ENCODE data around the gene PCDH9. TPM values are rescaled to one million over a fixed set of nuclear protein-coding genes. Genes with fewer than 3 reads are reported as not detected.

PCDH9 gene
- total RNA-seq = under 1 TPM; 0.20 to 0.23 TPM

- Mint-ChIP-seq H3K4me1 (peaks cover 11% of the 10 kb centered on the region), H3K4me3 (no peak within 1 kb of the TSS), H3K27ac (peak within 1 kb of the TSS; percentile 57), H3K27me3 (peaks cover 24% of the 10 kb centered on the region), H3K9me3 (no peaks in the 10 kb centered on the region), H3K36me3 (no peaks in the 10 kb centered on the region)
- DNase-seq = no peak
Observed at GRCh38 chr13:67229481-67230403, at the start of gene PCDH9. Gene PCDH9, minus strand, starts transcription at chr13:67230336. Its CDS starts 1,896 bp downstream, at chr13:67228440.

- Mint-ChIP-seq H3K9me3 (no peaks in the 10 kb centered on the region), H3K27me3 (no peaks in the 10 kb centered on the region), H3K4me1 (no peaks in the 10 kb centered on the region), H3K27ac (no peak overlapping the region), H3K36me3 (no peaks in the 10 kb centered on the region), H3K4me3 (no peak overlapping the region)
- DNase-seq = no peak
Observed at GRCh38 chr13:67278235-67278634, 48.1 kb upstream of the PCDH9 start.

GRCh38 chr13:67277581-67277980 is 47.4 kb upstream of the PCDH9 start:
- H3K36me3 Mint-ChIP-seq = no peaks in the 10 kb centered on the region
- no peaks in the 10 kb centered on the region for H3K4me1 Mint-ChIP-seq
- no peak overlapping the region for H3K27ac Mint-ChIP-seq
- no peaks in the 10 kb centered on the region for H3K27me3 Mint-ChIP-seq
- H3K4me3 Mint-ChIP-seq = no peak overlapping the region
- H3K9me3 Mint-ChIP-seq = no peaks in the 10 kb centered on the region
- no peak for DNase-seq

- Mint-ChIP-seq H3K4me3 (no peak overlapping the region), H3K27ac (no peak overlapping the region), H3K36me3 (no peaks in the 10 kb centered on the region), H3K4me1 (no peaks in the 10 kb centered on the region), H3K27me3 (no peaks in the 10 kb centered on the region), H3K9me3 (no peaks in the 10 kb centered on the region)
- DNase-seq = no peak
Observed at GRCh38 chr13:67275351-67275960, 45.3 kb upstream of the PCDH9 start.

- Mint-ChIP-seq H3K9me3 (no peaks in the 10 kb centered on the region), H3K27me3 (no peaks in the 10 kb centered on the region), H3K27ac (no peak overlapping the region), H3K4me1 (no peaks in the 10 kb centered on the region), H3K4me3 (no peak overlapping the region), H3K36me3 (no peaks in the 10 kb centered on the region)
- no peak for DNase-seq
Observed at GRCh38 chr13:67273001-67273400, 42.9 kb upstream of the PCDH9 start.

GRCh38 chr13:67267136-67267535 is 37.0 kb upstream of the PCDH9 start:
- DNase-seq = no peak
- Mint-ChIP-seq H3K27ac (no peak overlapping the region), H3K36me3 (no peaks in the 10 kb centered on the region), H3K9me3 (no peaks in the 10 kb centered on the region), H3K4me3 (no peak overlapping the region), H3K4me1 (no peaks in the 10 kb centered on the region), H3K27me3 (peaks cover 8% of the 10 kb centered on the region)

- Mint-ChIP-seq H3K9me3 (no peaks in the 10 kb centered on the region), H3K4me1 (no peaks in the 10 kb centered on the region), H3K27ac (no peak overlapping the region), H3K4me3 (no peak overlapping the region), H3K36me3 (no peaks in the 10 kb centered on the region), H3K27me3 (peaks cover 11% of the 10 kb centered on the region)
- DNase-seq = no peak
Observed at GRCh38 chr13:67259208-67259607, 29.1 kb upstream of the PCDH9 start.

GRCh38 chr13:67258482-67258881 is 28.3 kb upstream of the PCDH9 start:
- Mint-ChIP-seq H3K4me3 (no peak overlapping the region), H3K36me3 (no peaks in the 10 kb centered on the region), H3K27ac (no peak overlapping the region), H3K9me3 (no peaks in the 10 kb centered on the region), H3K4me1 (no peaks in the 10 kb centered on the region), H3K27me3 (peaks cover 5% of the 10 kb centered on the region)
- no peak for DNase-seq

GRCh38 chr13:67238861-67239260 is 8.7 kb upstream of the PCDH9 start:
- Mint-ChIP-seq H3K4me3 (no peak overlapping the region), H3K27me3 (no peaks in the 10 kb centered on the region), H3K9me3 (no peaks in the 10 kb centered on the region), H3K4me1 (no peaks in the 10 kb centered on the region), H3K36me3 (no peaks in the 10 kb centered on the region), H3K27ac (no peak overlapping the region)
- no peak for DNase-seq

GRCh38 chr13:67238277-67238859 is 8.2 kb upstream of the PCDH9 start:
- no peak overlapping the region for H3K4me3 Mint-ChIP-seq
- no peaks in the 10 kb centered on the region for H3K27me3 Mint-ChIP-seq
- no peaks in the 10 kb centered on the region for H3K9me3 Mint-ChIP-seq
- no peak for DNase-seq
- H3K4me1 Mint-ChIP-seq = no peaks in the 10 kb centered on the region
- no peak overlapping the region for H3K27ac Mint-ChIP-seq
- no peaks in the 10 kb centered on the region for H3K36me3 Mint-ChIP-seq

GRCh38 chr13:67235265-67235664 is 5.1 kb upstream of the PCDH9 start:
- H3K9me3 Mint-ChIP-seq = no peaks in the 10 kb centered on the region
- DNase-seq = no peak
- peaks cover 13% of the 10 kb centered on the region for H3K27me3 Mint-ChIP-seq
- H3K27ac Mint-ChIP-seq = no peak overlapping the region
- H3K36me3 Mint-ChIP-seq = no peaks in the 10 kb centered on the region
- peaks cover 6% of the 10 kb centered on the region for H3K4me1 Mint-ChIP-seq
- H3K4me3 Mint-ChIP-seq = no peak overlapping the region

- Mint-ChIP-seq H3K27me3 (peaks cover 21% of the 10 kb centered on the region), H3K4me1 (peaks cover 10% of the 10 kb centered on the region), H3K27ac (no peak overlapping the region), H3K4me3 (no peak overlapping the region), H3K36me3 (no peaks in the 10 kb centered on the region), H3K9me3 (no peaks in the 10 kb centered on the region)
- no peak for DNase-seq
Observed at GRCh38 chr13:67232384-67232783, 2.2 kb upstream of the PCDH9 start.

GRCh38 chr13:67231289-67232000 is 1.3 kb upstream of the PCDH9 start:
- Mint-ChIP-seq H3K27ac (no peak overlapping the region), H3K4me1 (peaks cover 10% of the 10 kb centered on the region), H3K9me3 (no peaks in the 10 kb centered on the region), H3K4me3 (no peak overlapping the region), H3K36me3 (no peaks in the 10 kb centered on the region), H3K27me3 (peaks cover 24% of the 10 kb centered on the region)
- DNase-seq = no peak

- no peak overlapping the region for H3K4me3 Mint-ChIP-seq
- H3K27ac Mint-ChIP-seq = peak overlapping the region; percentile 57
- no peaks in the 10 kb centered on the region for H3K9me3 Mint-ChIP-seq
Observed at GRCh38 chr13:67230404-67231288, 510 bp upstream of the PCDH9 start.

More at GRCh38 chr13:67230404-67231288, 510 bp upstream of the PCDH9 start:
- Mint-ChIP-seq H3K36me3 (no peaks in the 10 kb centered on the region), H3K4me1 (peaks cover 11% of the 10 kb centered on the region), H3K27me3 (peaks cover 24% of the 10 kb centered on the region)
- DNase-seq = peak; percentile 93

Data from activated naive CD8-positive, alpha-beta T cell treated with anti-CD3 and anti-CD28 coated beads for 36 hours (primary cell).